Gastroesophageal sphincter (tissue), 3 donors: ENCODE measurements around the gene CES3.

Experiments used
- CTCF ChIP-seq, 4 experiments: fragments of 200-600 bp in 2 of 4; fragments of 450-650 bp in 2 of 4; sonication (generic) in 1 of 4; IDR thresholded peaks; one replicate each; pipeline ENCODE4 v1.5.1; 2017 to 2019; ENCODE audit warnings: antibody characterized with exemption in 4 of 4, mild to moderate bottlenecking in 2 of 4, moderate library complexity in 2 of 4
- POLR2A ChIP-seq, 2 donors: fragments of 450-650 bp; IDR thresholded peaks; one replicate each; pipeline ENCODE4 v1.6.1; 2017; ENCODE audit warnings: antibody characterized with exemption in 2 of 2, mild to moderate bottlenecking in 2 of 2, moderate library complexity in 1 of 2
- POLR2AphosphoS5 ChIP-seq: sonication (generic); formaldehyde crosslinking; IDR thresholded peaks from one replicate; pipeline ENCODE4 v1.6.1; 2017; ENCODE audit warnings: antibody characterized with exemption

- TF ChIP-seq CTCF (IDR thresholded peaks at IDR 0.05): no peak
- TF ChIP-seq POLR2A (IDR thresholded peaks at IDR 0.05): no peak
- TF ChIP-seq POLR2AphosphoS5: no peak
These were observed 60.3 kb downstream of the CES3 start for GRCh38 chr16:67021321-67021720.
